RPMI7951 (cell line): ENCODE measurements around the gene FHL1. TPM values are rescaled to one million over a fixed set of nuclear protein-coding genes. Genes with fewer than 3 reads are reported as not detected.
"Not testable (repeated sequence)": the region's sequence is repeated elsewhere in the genome, so short reads cannot be mapped to it uniquely, and the experiment has no call there.

Source experiments
- DNase-seq: peaks from one replicate; pipeline ENCODE4 v3.0.0-alpha.2; 2012; ENCODE audit warnings: low read depth
- total RNA-seq: library from RNA; depleted of rRNA; stranded (reverse); fragments of >200 nt; shearing (Covaris generic); gene quantifications from 2 replicates; pipeline ENCODE4 v1.2.3, GENCODE V29; 2014

FHL1 gene
- total RNA-seq, 1 experiment from 2014 or later, result 69.2 TPM

- no peak for DNase-seq
These were observed 569 bp upstream of the FHL1 start for GRCh38 chrX:136146614-136147314.

DNA sequence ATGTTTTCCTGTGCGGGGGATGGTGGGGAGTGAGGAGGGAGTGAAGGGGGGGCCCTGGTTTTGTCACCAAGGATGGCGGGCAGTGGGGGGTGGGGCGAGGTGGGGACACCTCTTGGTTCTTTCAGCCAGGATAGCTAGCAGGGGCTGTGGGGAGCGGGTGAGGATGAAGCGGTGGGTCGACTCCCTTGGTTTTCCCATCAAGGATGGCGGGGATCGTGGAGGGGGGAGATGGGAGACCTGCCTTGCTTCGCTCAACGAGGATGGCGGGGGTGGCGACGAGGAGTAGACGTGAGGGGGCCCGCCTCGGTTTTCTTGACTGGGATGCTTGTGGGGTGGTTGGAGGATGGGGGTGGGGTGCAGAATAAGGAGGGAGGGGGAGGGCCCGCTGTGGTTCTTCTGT is 643 bp downstream of the FHL1 start:
- no peak for DNase-seq

DNA sequence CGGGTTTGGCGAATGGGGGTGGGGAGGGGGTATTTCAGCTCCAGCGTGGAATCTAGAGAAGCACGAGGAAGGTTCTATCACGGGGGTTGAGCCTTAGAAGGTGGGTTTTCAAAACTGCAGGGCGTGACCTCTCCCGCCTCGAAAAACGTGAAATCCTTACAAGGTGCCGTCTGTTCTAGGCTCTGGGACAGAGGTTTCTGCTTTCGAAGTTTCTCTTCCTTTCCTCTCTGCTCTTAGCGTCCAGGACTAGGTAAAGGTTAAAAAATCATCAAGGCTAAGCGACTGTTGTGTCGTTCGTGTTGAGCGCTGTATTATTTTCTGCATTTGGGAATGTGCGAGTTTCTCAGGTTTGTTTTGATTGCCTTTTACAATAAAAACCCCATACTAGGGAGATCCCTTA is 1.1 kb downstream of the FHL1 start:
- no peak for DNase-seq

DNA sequence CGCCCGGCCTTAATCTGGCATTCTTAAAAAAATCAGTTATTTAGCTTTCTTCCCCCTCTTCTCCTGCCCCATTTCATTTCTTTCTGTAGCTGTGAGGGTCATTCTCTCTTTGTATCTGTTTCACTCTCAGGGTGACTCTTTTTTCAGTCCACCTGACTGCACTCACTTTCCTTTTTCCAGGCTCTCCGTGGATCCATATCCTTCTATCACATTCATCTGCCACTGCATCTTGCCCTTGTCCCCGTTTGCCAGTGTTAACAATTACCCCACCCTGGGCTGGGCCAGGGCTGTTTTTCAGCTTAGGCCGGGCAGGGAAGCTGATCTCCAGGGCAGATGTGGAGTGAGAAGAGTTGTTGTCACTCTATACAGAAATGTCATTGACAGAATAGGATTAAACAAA is 7.7 kb downstream of the FHL1 start:
- no peak for DNase-seq

DNA sequence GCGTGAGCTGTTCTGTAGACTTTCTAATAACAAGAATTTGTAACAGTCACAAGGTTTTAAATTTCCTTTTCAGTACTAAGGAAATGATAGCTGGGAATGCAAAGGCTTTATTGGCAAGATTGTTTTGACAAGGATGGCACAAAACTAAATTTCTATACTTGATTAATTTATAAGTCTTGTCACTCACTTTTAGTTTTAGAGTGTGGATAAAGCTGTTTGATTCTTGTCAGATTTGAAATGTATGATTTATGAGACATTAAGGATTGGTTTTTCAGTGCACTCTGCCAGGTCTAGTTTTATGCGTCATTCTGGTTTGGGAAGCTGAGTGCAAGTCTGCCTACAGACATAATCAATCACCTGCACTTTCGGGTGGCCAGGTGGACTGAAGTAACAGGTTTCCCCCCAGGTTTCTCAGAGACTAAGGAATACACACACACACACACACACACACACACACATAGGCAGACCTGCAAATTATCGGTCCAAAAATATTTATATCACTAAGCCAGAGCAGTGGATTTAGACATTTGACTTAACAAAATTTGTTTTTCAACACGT is 9.3 kb downstream of the FHL1 start:
- DNase-seq, result no peak

GRCh38 chrX:136157187-136157586 is 9.9 kb downstream of the FHL1 start:
- no peak for DNase-seq

DNA sequence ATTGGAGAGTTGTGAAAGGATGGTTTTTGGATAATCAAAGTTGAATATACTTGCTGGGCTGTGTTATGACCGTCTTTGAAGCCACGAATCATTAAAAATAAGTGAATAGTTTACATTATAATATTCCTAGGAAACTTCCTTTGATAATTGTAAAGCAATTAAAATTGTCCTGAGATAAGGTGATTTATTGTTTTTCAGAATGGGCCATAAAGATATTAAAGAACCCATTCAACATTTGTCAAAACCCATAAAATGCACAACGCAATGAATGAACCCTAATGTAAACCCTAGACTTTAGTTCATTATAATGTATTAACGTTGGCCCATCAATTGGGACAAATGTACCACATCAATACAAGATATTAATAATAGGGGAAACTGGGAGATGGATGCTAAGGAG is 11.4 kb downstream of the FHL1 start:
- DNase-seq, result no peak

DNA sequence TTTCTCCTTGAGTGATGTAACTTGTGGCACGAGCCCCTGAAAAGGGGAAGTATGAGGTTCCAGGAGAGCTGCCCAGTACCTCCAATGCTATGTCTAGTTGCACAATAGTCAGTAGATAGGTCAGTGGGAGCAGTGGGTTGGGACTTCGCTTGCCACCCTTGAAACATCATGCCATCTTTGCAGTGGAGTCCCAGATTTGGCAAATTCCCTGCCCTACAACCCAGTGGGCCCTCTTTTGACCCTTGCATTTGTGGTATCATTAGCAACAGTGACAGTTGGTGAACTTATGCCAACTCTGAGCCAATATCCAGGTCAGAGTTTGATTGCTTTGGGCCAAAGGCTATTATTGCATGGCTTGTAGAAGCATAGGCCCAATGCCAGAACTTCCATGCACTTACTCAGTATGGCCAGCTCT is 12.3 kb downstream of the FHL1 start:
- no peak for DNase-seq

- DNase-seq, result peak; percentile 49
These were observed 15.7 kb downstream of the FHL1 start for GRCh38 chrX:136162827-136163570.

GRCh38 chrX:136163689-136164088 is 16.4 kb downstream of the FHL1 start:
- DNase-seq, result no peak

DNA sequence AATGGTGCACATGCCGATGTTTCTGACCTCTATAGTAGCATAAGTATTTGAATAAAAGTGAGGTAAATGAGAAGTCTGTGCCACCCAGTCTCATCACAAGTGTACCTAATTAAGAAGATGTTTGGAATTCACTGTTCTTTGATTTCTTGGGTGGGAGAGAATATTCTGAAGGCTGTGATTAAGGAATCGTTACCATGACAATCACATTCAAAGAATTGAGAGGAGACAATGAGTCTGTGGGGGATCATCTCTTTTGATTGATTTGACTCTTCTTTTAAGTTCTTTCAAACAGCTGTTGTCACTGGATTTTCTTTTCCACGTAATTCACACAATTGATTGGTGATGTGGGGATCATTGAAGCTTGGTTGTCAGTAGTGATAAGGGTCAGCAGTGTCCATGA is 18.1 kb downstream of the FHL1 start:
- no peak for DNase-seq

- DNase-seq, result peak; percentile 33
These were observed 19.0 kb downstream of the FHL1 start for GRCh38 chrX:136166221-136166855.

DNA sequence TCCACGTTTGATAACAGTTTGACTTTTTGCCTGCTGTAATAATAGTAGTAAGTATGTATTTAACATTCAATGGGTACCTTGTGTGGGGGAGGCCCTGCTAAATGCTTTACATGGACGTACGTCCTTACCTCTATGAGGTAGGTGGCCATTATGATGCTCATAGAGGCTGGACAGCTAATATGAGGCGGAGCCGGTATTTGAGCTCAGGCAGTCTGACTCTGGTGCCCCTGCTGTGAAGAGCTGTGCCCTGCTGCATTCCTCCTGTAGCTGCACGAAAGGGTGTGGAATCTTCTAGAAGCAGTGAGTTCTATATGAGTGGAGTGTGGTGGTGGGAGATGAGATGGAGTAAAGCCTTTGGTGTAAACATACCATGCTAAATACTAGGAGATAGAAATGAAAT is 20.7 kb downstream of the FHL1 start:
- not testable (repeated sequence) for DNase-seq

GRCh38 chrX:136168929-136169735 is 21.8 kb downstream of the FHL1 start:
- peak; percentile 80 for DNase-seq

- peak; percentile 23 for DNase-seq
These were observed 22.9 kb downstream of the FHL1 start for GRCh38 chrX:136170139-136170800.

DNA sequence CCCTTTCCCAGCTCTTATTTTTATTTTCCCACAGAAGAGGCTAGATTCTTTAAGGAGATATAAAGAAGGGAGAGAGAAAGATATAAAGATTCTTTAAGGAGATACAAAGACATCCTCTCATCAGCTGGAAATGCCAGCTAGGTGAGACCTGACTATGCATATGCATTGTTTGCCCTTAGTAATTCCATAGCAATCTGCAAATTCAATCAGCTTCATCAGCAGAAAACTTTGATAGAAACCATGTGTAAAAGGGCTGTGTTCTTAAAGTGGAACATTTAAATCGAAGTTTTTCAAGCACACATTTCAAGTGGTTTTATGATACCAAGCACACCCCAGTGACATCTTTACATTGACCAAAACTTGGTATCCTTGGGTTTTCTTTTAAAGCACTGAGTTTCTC is 24.1 kb downstream of the FHL1 start:
- no peak for DNase-seq

- DNase-seq, result peak; percentile 75
These were observed 29.1 kb downstream of the FHL1 start for GRCh38 chrX:136176399-136176825.

GRCh38 chrX:136179133-136179532 is 31.8 kb downstream of the FHL1 start:
- DNase-seq, result no peak

- no peak for DNase-seq
These were observed 35.1 kb downstream of the FHL1 start for GRCh38 chrX:136182414-136182813.

GRCh38 chrX:136183172-136183571 is 35.8 kb downstream of the FHL1 start:
- no peak for DNase-seq

DNA sequence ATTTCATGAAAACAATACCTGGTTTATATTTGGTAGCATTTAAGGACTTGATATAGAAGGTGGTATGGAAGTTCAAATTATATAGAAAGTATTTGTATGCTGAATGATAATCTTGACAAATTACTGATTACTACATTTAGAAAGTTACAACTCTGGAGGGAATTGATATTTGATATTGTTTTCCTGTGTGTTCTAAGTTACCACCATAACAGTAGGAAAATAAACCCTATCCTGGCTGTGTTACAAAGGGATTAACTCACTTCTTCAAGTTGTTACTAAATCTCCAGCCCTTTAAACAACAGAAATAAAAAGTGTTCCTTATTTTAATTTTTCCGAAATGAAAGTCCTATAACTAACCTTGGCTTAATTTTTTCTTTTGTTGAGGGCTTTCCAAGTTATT is 36.6 kb downstream of the FHL1 start:
- no peak for DNase-seq
